GM12801 (cell line): Measurements from ENCODE around the gene IL5RA.

Source experiments
- TF ChIP-seq, protein P1 (sequence below): IDR thresholded peaks from one replicate; pipeline ENCODE4 v1.5.1; 2011; ENCODE audit warnings: control low read depth; ENCODE audit not compliant: insufficient read length; ENCODE audit errors: extremely low read depth

IL5RA gene

DNA sequence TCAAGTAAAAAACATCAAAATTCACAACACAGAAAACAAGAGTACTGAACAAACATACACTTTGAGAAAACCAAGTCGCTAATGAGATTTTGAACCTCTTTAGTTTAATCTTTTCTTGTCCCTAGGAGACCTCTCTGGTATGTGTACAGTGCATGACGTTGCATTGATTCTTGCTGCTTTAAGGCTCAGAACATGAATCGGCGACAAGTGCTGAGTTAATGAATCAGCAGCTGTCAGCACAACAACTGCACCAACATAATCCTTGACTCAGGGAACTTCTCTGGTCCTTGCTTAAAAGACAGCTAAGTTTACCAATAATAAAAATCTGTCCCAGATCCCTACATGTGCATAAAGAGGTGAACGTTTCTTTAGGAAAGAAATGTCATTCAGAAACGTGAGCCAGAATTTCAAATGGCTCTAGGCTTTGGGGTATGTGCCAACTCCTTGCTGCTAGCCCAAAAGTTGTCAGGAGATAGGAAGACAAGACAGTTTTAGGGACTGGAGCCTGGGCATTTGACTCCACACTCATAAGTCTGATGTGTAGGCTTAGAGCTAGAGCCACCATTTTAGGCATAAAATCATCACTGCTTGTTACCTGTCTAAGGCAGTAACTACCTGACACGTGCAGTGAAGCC lies 86.9 kb downstream of the IL5RA start:
- TF ChIP-seq, protein P1, sequence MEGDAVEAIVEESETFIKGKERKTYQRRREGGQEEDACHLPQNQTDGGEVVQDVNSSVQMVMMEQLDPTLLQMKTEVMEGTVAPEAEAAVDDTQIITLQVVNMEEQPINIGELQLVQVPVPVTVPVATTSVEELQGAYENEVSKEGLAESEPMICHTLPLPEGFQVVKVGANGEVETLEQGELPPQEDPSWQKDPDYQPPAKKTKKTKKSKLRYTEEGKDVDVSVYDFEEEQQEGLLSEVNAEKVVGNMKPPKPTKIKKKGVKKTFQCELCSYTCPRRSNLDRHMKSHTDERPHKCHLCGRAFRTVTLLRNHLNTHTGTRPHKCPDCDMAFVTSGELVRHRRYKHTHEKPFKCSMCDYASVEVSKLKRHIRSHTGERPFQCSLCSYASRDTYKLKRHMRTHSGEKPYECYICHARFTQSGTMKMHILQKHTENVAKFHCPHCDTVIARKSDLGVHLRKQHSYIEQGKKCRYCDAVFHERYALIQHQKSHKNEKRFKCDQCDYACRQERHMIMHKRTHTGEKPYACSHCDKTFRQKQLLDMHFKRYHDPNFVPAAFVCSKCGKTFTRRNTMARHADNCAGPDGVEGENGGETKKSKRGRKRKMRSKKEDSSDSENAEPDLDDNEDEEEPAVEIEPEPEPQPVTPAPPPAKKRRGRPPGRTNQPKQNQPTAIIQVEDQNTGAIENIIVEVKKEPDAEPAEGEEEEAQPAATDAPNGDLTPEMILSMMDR = no peak

DNA sequence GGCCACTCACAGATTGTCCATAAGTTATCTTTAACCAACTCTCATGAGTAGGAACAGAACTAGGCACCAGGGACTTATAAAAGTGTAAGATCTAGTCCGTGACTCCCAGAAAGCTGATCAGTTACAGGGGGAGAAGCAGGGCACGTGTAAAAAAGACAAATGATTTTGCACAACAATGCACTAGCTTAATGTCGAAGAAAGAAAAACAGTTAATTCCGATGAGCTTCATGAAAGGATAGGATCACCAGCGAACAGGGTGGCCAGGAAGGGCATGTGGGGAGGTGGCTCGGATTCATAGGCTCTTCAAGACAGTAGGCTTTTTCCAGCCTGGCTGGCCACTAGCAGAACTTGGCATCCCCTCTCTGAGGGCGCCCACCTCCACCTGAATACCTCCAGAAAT lies 90.0 kb downstream of the IL5RA start:
- TF ChIP-seq, protein P1 = no peak
